EL (cell line): ENCODE data around the gene FARP2.
A peak's percentile ranks its signal among the peaks of the same experiment; 100 is the strongest.
"Not testable (repeated sequence)": the region's sequence is repeated elsewhere in the genome, so short reads cannot be mapped to it uniquely, and the experiment has no call there.

Experiments used
- DNase-seq: peaks from one replicate; pipeline ENCODE4 v3.0.0-alpha.2; 2016

Gene FARP2

GRCh38 chr2:241506793-241507429 is 150.8 kb downstream of the FARP2 start:
- DNase-seq = peak; percentile 26

- peak; percentile 60 for DNase-seq
Measured at GRCh38 chr2:241507430-241508239, 151.6 kb downstream of the FARP2 start.

GRCh38 chr2:241508240-241509154 is 152.4 kb downstream of the FARP2 start, which contains the start of gene STK25:
TSS of gene STK25 (minus strand) at chr2:241508584. CDS start at chr2:241508035, 549 bp downstream.
- peak; percentile 98 for DNase-seq

GRCh38 chr2:241509155-241509784 is 153.2 kb downstream of the FARP2 start:
- no peak for DNase-seq

GRCh38 chr2:241511091-241511741 is 155.1 kb downstream of the FARP2 start:
- DNase-seq = no peak

- DNase-seq = peak; percentile 24
Measured at GRCh38 chr2:241514553-241514952, 158.5 kb downstream of the FARP2 start.

- peak; percentile 16 for DNase-seq
Measured at GRCh38 chr2:241514986-241515737, 159.1 kb downstream of the FARP2 start.

- no peak for DNase-seq
Measured at GRCh38 chr2:241516520-241516965, 160.5 kb downstream of the FARP2 start.

GRCh38 chr2:241517297-241517696 is 161.2 kb downstream of the FARP2 start:
- DNase-seq = no peak

GRCh38 chr2:241519669-241520068 is 163.6 kb downstream of the FARP2 start:
- DNase-seq = no peak

- DNase-seq = no peak
Measured at GRCh38 chr2:241522477-241522876, 166.4 kb downstream of the FARP2 start.

- DNase-seq = not testable (repeated sequence)
Measured at GRCh38 chr2:241525818-241526780, 170.0 kb downstream of the FARP2 start.

- no peak for DNase-seq
Measured at GRCh38 chr2:241530571-241530970, 174.5 kb downstream of the FARP2 start.

GRCh38 chr2:241531161-241531722 is 175.2 kb downstream of the FARP2 start:
- DNase-seq = no peak

GRCh38 chr2:241532168-241532567 is 176.1 kb downstream of the FARP2 start:
- DNase-seq = no peak

- DNase-seq = no peak
Measured at GRCh38 chr2:241532733-241533601, 176.9 kb downstream of the FARP2 start.

GRCh38 chr2:241534293-241534692 is 178.2 kb downstream of the FARP2 start:
- no peak for DNase-seq

GRCh38 chr2:241534701-241535375 is 178.8 kb downstream of the FARP2 start:
- no peak for DNase-seq
